Neural cell (in vitro differentiated cells): ENCODE measurements around the gene PSMA7. TPM values are rescaled to one million over a fixed set of nuclear protein-coding genes. Genes with fewer than 3 reads are reported as not detected.

Experiments
- H2AFZ ChIP-seq: fragments of 200-600, 300-800 bp; sonication (generic), shearing (Covaris generic); 2 replicates; pipeline ENCODE4 v1.6.0; 2014; ENCODE audit warnings: low read depth, mild to moderate bottlenecking, antibody characterized with exemption, low read length, moderate library complexity
- H3F3A ChIP-seq: fragments of 200-600 bp; shearing (Covaris generic); 2 replicates; pipeline ENCODE4 v1.6.1; 2016; ENCODE audit warnings: mild to moderate bottlenecking, moderate library complexity, mixed read lengths, antibody characterized with exemption, low read length; ENCODE audit not compliant: insufficient read depth, poor library complexity, severe bottlenecking
- H3K27ac ChIP-seq: fragments of 200-600, 300-800 bp; sonication (generic), shearing (Covaris generic); 2 replicates; pipeline ENCODE4 v1.5.1; 2014; ENCODE audit warnings: mild to moderate bottlenecking, low read length, moderate library complexity
- H3K27me3 ChIP-seq: fragments of 300-800, 200-600 bp; sonication (generic), shearing (Covaris generic); 2 replicates; pipeline ENCODE4 v1.6.0; 2014; ENCODE audit warnings: mild to moderate bottlenecking, low read depth, low read length, moderate library complexity; ENCODE audit not compliant: insufficient read depth
- H3K36me3 ChIP-seq: fragments of 300-800, 200-600 bp; sonication (generic), shearing (Covaris generic); 2 replicates; pipeline ENCODE4 v1.5.1; 2014; ENCODE audit warnings: mild to moderate bottlenecking, antibody characterized with exemption, low read length, moderate library complexity; ENCODE audit not compliant: insufficient read depth
- H3K4me2 ChIP-seq: fragments of 300-800, 200-600 bp; sonication (generic), shearing (Covaris generic); 2 replicates; pipeline ENCODE4 v1.6.0; 2014; ENCODE audit warnings: mild to moderate bottlenecking, low read length
- H3K4me3 ChIP-seq: fragments of 300-800, 200-600 bp; sonication (generic), shearing (Covaris generic); 2 replicates; pipeline ENCODE4 v1.5.1; 2014; ENCODE audit warnings: mild to moderate bottlenecking, low read length, moderate library complexity
- H3K79me2 ChIP-seq: fragments of 200-600 bp; shearing (Covaris generic); replicated peaks from 2 replicates; pipeline ENCODE4 v1.6.0; 2014; ENCODE audit warnings: mild to moderate bottlenecking, low read length, moderate library complexity; ENCODE audit not compliant: insufficient read depth
- H3K9ac ChIP-seq: fragments of 300-800, 200-600 bp; sonication (generic), shearing (Covaris generic); 2 replicates; pipeline ENCODE4 v1.6.1; 2016; ENCODE audit warnings: mild to moderate bottlenecking, low read length, mixed read lengths
- H3K9me2 ChIP-seq: fragments of 200-600 bp; shearing (Covaris generic); 2 replicates; pipeline ENCODE4 v1.6.1; 2016; ENCODE audit warnings: mild to moderate bottlenecking, low read length, mixed read lengths; ENCODE audit not compliant: insufficient read depth
- H3K9me3 ChIP-seq: fragments of 200-600, 300-800 bp; sonication (generic), shearing (Covaris generic); 2 replicates; pipeline ENCODE4 v1.6.1; 2016; ENCODE audit warnings: mild to moderate bottlenecking, mixed run types, low read length, moderate library complexity, mixed read lengths
- H4K20me1 ChIP-seq: fragments of 200-600 bp; shearing (Covaris generic); 2 replicates; pipeline ENCODE4 v1.6.1; 2016; ENCODE audit warnings: mild to moderate bottlenecking, mixed run types; ENCODE audit not compliant: insufficient read depth
- CTCF ChIP-seq: fragments of 450-650 bp; IDR thresholded peaks from 2 replicates; pipeline ENCODE4 v1.5.1; 2014; ENCODE audit warnings: antibody characterized with exemption, mild to moderate bottlenecking, moderate library complexity; ENCODE audit not compliant: poor library complexity, severe bottlenecking
- EP300 ChIP-seq: fragments of 450-650 bp; conservative IDR thresholded peaks from 2 replicates; pipeline ENCODE4 v1.6.1; 2014; ENCODE audit warnings: antibody characterized with exemption, mild to moderate bottlenecking, moderate library complexity; ENCODE audit not compliant: poor library complexity, severe bottlenecking
- EZH2 ChIP-seq: fragments of 200-600, 300-800 bp; shearing (Covaris generic), sonication (generic); IDR thresholded peaks from 2 replicates; pipeline ENCODE4 v1.6.1; 2014; ENCODE audit warnings: antibody characterized with exemption, low read length, borderline replicate concordance, mild to moderate bottlenecking; ENCODE audit not compliant: insufficient read depth, poor library complexity, severe bottlenecking
- MXI1 ChIP-seq: fragments of 450-650 bp; conservative IDR thresholded peaks from 2 replicates; pipeline ENCODE4 v1.6.1; 2014; ENCODE audit warnings: antibody characterized with exemption, mild to moderate bottlenecking; ENCODE audit not compliant: poor library complexity, severe bottlenecking
- POLR2AphosphoS5 ChIP-seq: IDR thresholded peaks from 2 replicates; pipeline ENCODE4 v1.6.1; 2012
- RAD21 ChIP-seq: fragments of 450-650 bp; conservative IDR thresholded peaks from 2 replicates; pipeline ENCODE4 v1.6.1; 2014; ENCODE audit warnings: antibody characterized with exemption, mild to moderate bottlenecking, moderate library complexity
- REST ChIP-seq: IDR thresholded peaks from 2 replicates; pipeline ENCODE4 v1.6.1; 2012; ENCODE audit warnings: borderline replicate concordance
- SMC3 ChIP-seq: fragments of 450-650 bp; conservative IDR thresholded peaks from 2 replicates; pipeline ENCODE4 v1.6.1; 2014; ENCODE audit warnings: antibody characterized with exemption, mild to moderate bottlenecking, moderate library complexity; ENCODE audit not compliant: poor library complexity
- TAF1 ChIP-seq: IDR thresholded peaks from 2 replicates; pipeline ENCODE4 v1.6.1; 2012; ENCODE audit warnings: low read depth
- polyA plus RNA-seq: library from polyadenylated mRNA; depleted of rRNA; stranded (reverse); fragments of >200 nt; gene quantifications from 2 replicates; pipeline ENCODE4 v1.2.3, GENCODE V29; 2014

PSMA7 gene
- polyA plus RNA-seq, 1 donor from 2014 or later, result 874 TPM

GRCh38 chr20:62138912-62139311 is 4.3 kb downstream of the PSMA7 start:
- Histone ChIP-seq H3K27me3 (no peaks in the 10 kb centered on the region), H3K36me3 (peaks cover 10% of the 10 kb centered on the region), H3K9me2 (no peaks in the 10 kb centered on the region), H3K9me3 (no peaks in the 10 kb centered on the region), H3F3A (peaks cover 7% of the 10 kb centered on the region), H3K79me2 (peaks cover 39% of the 10 kb centered on the region), H3K9ac (no peak overlapping the region), H3K4me2 (no peak overlapping the region), H2AFZ (no peak overlapping the region), H3K4me3 (no peak overlapping the region), H4K20me1 (peaks cover 37% of the 10 kb centered on the region), H3K27ac (no peak overlapping the region)
- TF ChIP-seq TAF1 (no peak), RAD21 (no peak), POLR2AphosphoS5 (no peak), REST (no peak), EZH2 (no peak), MXI1 (no peak), EP300 (no peak), CTCF (no peak), SMC3 (no peak)

- H3K9me3 ChIP-seq, result no peaks in the 10 kb centered on the region
- H3K36me3 ChIP-seq, result peaks cover 10% of the 10 kb centered on the region
- peaks cover 7% of the 10 kb centered on the region for H3F3A ChIP-seq
- no peak overlapping the region for H2AFZ ChIP-seq
- peaks cover 37% of the 10 kb centered on the region for H4K20me1 ChIP-seq
- H3K79me2 ChIP-seq, result peaks cover 39% of the 10 kb centered on the region
- H3K9ac ChIP-seq, result no peak overlapping the region
- no peak for TF ChIP-seq RAD21
- no peak for TF ChIP-seq SMC3
- no peak for TF ChIP-seq REST
- no peak for TF ChIP-seq MXI1
- no peak for TF ChIP-seq EP300
- no peak for TF ChIP-seq POLR2AphosphoS5
- no peak for TF ChIP-seq CTCF
- TF ChIP-seq TAF1, result no peak
- TF ChIP-seq EZH2, result no peak
- H3K4me2 ChIP-seq, result no peak overlapping the region
- H3K9me2 ChIP-seq, result no peaks in the 10 kb centered on the region
- H3K4me3 ChIP-seq, result no peak overlapping the region
- no peaks in the 10 kb centered on the region for H3K27me3 ChIP-seq
- H3K27ac ChIP-seq, result no peak overlapping the region
Measured at GRCh38 chr20:62138204-62138543, 5.0 kb downstream of the PSMA7 start.
